Glomerular endothelial cell (primary cell): ENCODE results near the gene HOXA9. TPM values are rescaled to one million over a fixed set of nuclear protein-coding genes. Genes with fewer than 3 reads are reported as not detected.

Experiments used
- DNase-seq: peaks from one replicate; pipeline ENCODE4 v3.0.0-alpha.2; 2011; ENCODE audit warnings: low read depth, low spot score; ENCODE audit errors: extremely low read depth
- total RNA-seq: library from RNA; depleted of rRNA; stranded (reverse); fragments of >200 nt; gene quantifications from 2 replicates; pipeline ENCODE4 v1.2.3, GENCODE V29; 2015

Gene HOXA9
- total RNA-seq, 1 donor from 2014 or later, result 36.1 TPM

GRCh38 chr7:27155816-27156507 is 9.4 kb downstream of the HOXA9 start:
- no peak for DNase-seq

GRCh38 chr7:27154901-27155815 is 10.2 kb downstream of the HOXA9 start:
- no peak for DNase-seq

- no peak for DNase-seq
Observed at GRCh38 chr7:27154369-27154768, 11.0 kb downstream of the HOXA9 start.

- DNase-seq, result no peak
Observed at GRCh38 chr7:27153526-27153925, 11.8 kb downstream of the HOXA9 start.

GRCh38 chr7:27152816-27153442 is 12.4 kb downstream of the HOXA9 start:
- DNase-seq, result no peak

- no peak for DNase-seq
Observed at GRCh38 chr7:27151931-27152815, 13.2 kb downstream of the HOXA9 start, which contains the start of gene HOXA3. HOXA3 (minus strand) TSS chr7:27152583; CDS start chr7:27110640, 41,943 bp downstream.

GRCh38 chr7:27151341-27151930 is 13.9 kb downstream of the HOXA9 start:
- no peak for DNase-seq

GRCh38 chr7:27150568-27151340 is 14.6 kb downstream of the HOXA9 start:
- no peak for DNase-seq

- no peak for DNase-seq
Observed at GRCh38 chr7:27149842-27150567, 15.3 kb downstream of the HOXA9 start.

- no peak for DNase-seq
Observed at GRCh38 chr7:27148756-27149641, 16.3 kb downstream of the HOXA9 start.

GRCh38 chr7:27148031-27148755 is 17.1 kb downstream of the HOXA9 start:
- DNase-seq, result no peak

- DNase-seq, result no peak
Observed at GRCh38 chr7:27147199-27148030, 17.9 kb downstream of the HOXA9 start, which contains the start of gene HOXA6. HOXA6 (minus strand) TSS chr7:27147774; CDS start chr7:27147749, 25 bp downstream.

- DNase-seq, result no peak
Observed at GRCh38 chr7:27146491-27147198, 18.7 kb downstream of the HOXA9 start.

GRCh38 chr7:27145914-27146412 is 19.4 kb downstream of the HOXA9 start:
- DNase-seq, result no peak
